Large intestine (tissue), 3 donors: Measurements from ENCODE around the gene ABHD5. TPM values are rescaled to one million over a fixed set of nuclear protein-coding genes. Genes with fewer than 3 reads are reported as not detected.

Source experiments
- DNase-seq, 2 donors: peaks; one replicate each; pipeline versions ENCODE4 v3.0.0 to v3.0.0-alpha.2; 2013
- H3K27ac ChIP-seq: one replicate; pipeline ENCODE4 v1.5.1; 2013; ENCODE audit warnings: low read length
- H3K27me3 ChIP-seq: 2 replicates; pipeline ENCODE4 v1.6.1; 2013; ENCODE audit warnings: low read length; ENCODE audit not compliant: control insufficient read depth, insufficient read depth
- H3K36me3 ChIP-seq: 2 replicates; pipeline ENCODE4 v1.6.1; 2013; ENCODE audit warnings: low read length; ENCODE audit not compliant: control insufficient read depth, insufficient read depth
- H3K4me1 ChIP-seq: one replicate; pipeline ENCODE4 v1.6.1; 2013; ENCODE audit warnings: low read length; ENCODE audit not compliant: control insufficient read depth, insufficient read depth
- H3K4me3 ChIP-seq: one replicate; pipeline ENCODE4 v1.5.1; 2013; ENCODE audit warnings: low read length
- H3K9me3 ChIP-seq: one replicate; pipeline ENCODE4 v1.6.1; 2013; ENCODE audit warnings: mild to moderate bottlenecking, low read depth, low read length, moderate library complexity; ENCODE audit not compliant: control insufficient read depth
- WGBS: methylation state at CpG from one replicate; pipeline ENCODE4 v1.1.5; 2013; ENCODE audit warnings: low lambda C conversion rate; ENCODE audit not compliant: insufficient coverage; 5-methylcytosine and 5-hydroxymethylcytosine counted together
- polyA plus RNA-seq: library from polyadenylated mRNA; unstranded; fragments of 120-200 nt; gene quantifications from one replicate; pipeline ENCODE4 v1.2.1, GENCODE V29; 2013

ABHD5 gene
- polyA plus RNA-seq, 1 donor, result 47.5 TPM

DNA sequence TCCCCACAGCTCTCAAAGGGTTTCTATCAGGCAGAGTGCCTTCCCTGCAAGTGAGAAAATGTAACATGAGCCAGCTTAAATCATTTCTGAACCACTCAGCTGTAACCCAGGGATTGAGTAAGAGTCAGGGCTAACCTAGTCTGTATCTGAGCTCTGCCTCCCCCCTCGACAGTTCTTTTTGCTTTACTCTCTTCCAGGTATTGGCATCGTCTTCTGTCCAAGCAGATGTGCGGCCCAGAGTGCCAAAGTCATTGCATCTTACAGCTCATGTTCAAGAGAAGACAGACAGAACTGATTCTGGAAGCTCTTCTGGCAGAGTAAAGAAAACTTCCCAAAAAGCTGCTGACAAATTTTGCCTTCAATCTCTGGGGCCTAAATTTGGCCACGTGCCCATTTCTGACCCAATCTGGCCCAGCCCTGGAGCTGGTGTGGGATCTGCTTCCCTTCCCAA lies 74.8 kb downstream of the ABHD5 start:
- Histone ChIP-seq H3K4me1 (peaks cover 20% of the 10 kb centered on the region), H3K9me3 (no peaks in the 10 kb centered on the region), H3K36me3 (no peaks in the 10 kb centered on the region), H3K27ac (no peak overlapping the region), H3K27me3 (no peaks in the 10 kb centered on the region), H3K4me3 (no peak overlapping the region)
- no peak for DNase-seq
- WGBS, result no CpG with 5 or more reads among the region's 4 CpGs

DNA sequence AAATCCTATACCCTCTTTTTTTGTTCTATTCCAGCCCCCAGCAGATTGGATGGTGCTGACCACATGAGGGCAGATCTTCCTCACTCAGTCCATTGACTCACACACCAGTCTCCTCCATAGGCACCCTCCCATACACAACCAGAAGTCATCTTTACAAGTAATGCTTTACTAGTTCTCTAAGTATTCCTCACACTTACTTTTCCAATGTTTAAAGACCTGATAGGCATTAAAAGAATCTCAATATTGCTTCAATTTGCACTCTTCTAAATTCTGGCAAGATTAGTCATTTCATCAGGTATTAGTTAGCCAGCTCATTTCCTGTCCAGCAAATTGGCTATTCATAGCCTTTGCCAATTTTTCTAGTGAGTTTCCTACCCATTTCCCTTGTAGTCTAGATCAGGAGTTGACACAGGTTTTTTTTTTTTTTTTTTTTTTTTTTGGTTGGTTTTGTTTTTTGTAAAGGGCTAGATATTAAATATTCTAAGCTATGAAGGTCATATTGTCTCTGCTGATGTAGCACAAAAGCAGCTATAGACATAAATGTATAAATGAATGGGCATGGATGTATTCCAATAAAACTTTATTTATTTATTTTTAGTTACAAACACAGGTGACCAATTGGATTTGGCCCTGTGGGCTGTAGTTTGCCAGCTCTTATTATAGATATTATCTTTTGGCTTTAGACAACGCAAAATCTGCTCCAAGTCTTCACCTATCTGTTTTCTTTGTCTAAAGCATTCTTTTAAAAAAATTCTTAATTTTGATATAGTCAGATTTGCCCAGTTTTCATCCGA lies 76.1 kb downstream of the ABHD5 start:
- DNase-seq, result no peak
- H3K4me1 ChIP-seq, result peaks cover 20% of the 10 kb centered on the region
- no peaks in the 10 kb centered on the region for H3K9me3 ChIP-seq
- no peaks in the 10 kb centered on the region for H3K27me3 ChIP-seq
- H3K27ac ChIP-seq, result no peak overlapping the region
- 58% methylated on average over 2 of the region's 2 CpGs for WGBS
- H3K4me3 ChIP-seq, result no peak overlapping the region
- H3K36me3 ChIP-seq, result no peaks in the 10 kb centered on the region

DNA sequence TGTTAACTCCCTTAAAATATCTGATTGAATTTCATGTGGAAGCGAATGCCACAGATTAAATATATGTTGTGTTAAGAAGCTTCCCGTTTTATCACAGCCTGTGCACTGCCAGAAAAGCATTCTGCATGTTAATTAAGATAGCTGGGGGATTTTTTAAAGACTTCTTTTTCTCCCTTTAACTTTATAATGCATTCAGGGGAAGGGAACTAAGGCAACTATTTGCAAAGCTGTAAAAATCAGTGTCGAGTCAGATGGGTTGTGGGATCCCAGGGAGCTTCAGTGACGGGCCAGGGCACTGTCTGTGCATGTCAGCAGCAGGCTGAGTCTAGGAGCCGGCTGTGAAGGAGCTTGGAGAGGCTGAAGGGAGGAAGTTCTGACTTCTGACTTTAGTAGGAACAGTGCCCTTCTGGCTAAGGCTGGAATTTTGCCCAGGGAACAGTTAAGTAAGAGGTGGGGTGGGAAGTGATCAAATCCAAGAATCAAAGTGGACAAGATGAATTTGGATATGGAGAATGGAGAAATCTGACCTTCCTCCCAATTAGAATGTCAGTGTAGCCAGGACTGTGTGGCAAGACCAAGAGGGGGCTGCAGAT lies 77.7 kb downstream of the ABHD5 start:
- no peak for DNase-seq
- Histone ChIP-seq H3K9me3 (no peaks in the 10 kb centered on the region), H3K27me3 (no peaks in the 10 kb centered on the region), H3K4me1 (peaks cover 13% of the 10 kb centered on the region), H3K36me3 (no peaks in the 10 kb centered on the region), H3K27ac (no peak overlapping the region), H3K4me3 (no peak overlapping the region)
- 71% methylated on average over 1 of the region's 5 CpGs for WGBS

DNA sequence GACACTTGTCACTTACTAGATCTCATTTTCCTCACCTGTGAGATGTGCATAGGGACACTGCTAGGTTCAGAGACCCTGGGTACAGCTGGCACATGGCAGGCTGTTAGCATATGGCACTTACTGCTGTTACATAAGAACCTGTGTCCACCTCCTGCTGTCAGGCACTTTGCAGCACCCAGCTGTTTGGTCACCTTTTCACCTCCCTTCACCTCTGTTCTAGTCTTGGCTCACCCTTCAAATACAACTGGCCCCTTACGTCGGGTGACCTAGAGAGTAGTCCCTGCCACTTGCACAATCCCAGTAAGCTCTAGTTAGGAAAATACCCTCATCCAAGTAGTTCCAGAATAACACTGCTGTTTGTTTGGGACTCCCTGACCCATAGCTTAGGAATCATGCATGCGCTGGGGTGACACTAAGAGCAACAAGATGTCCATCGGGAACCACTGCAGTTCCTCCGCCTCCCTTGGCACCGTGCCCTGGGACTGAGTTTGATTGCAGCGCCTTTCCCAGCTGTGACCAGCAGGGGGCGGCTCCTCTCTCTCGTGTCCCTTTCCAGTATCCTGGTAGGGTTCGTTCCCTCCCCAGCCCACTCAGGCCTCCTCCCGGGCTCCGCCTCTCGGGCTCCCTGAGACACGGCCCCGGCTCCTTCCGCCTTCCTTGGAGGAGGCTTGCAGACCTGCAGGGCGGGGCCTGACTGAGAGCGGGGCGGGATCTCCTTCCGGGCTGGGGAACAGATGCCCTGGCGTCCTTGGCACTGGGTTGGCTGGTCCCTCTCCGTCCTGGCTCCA lies 78.6 kb downstream of the ABHD5 start:
- H3K4me3 ChIP-seq, result peak overlapping the region; percentile 27
- DNase-seq, result peak; percentile 97 to 99
- WGBS, result no CpG with 5 or more reads among the region's 22 CpGs
- no peaks in the 10 kb centered on the region for H3K27me3 ChIP-seq
- H3K36me3 ChIP-seq, result no peaks in the 10 kb centered on the region
- peak overlapping the region; percentile 45 for H3K27ac ChIP-seq
- no peaks in the 10 kb centered on the region for H3K9me3 ChIP-seq
- H3K4me1 ChIP-seq, result peaks cover 13% of the 10 kb centered on the region

DNA sequence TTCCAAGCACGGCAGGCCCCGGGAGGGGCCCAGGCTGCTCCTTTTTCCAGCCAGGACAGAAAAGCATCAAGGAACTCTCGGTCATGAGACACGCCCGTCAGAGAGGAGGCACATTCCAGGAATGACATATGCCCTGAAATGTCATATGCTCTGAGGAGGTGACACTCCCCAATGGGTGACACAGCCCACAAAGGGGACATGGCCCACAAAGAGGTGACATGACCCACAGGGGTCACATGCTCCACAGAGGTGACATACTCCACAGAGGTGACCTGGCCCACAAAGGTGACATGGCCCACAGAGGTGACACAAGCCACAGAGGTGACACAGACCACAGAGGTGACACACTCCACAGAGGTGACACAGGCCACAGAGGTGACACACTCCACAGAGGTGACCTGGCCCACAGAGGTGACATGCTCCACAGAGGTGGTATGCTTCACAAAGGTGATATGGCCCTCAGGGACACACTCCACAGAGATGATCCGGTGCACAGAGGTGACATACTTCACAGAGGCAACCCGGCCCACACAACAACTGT lies 79.2 kb downstream of the ABHD5 start:
- no peaks in the 10 kb centered on the region for H3K36me3 ChIP-seq
- H3K27me3 ChIP-seq, result no peaks in the 10 kb centered on the region
- H3K4me1 ChIP-seq, result peaks cover 13% of the 10 kb centered on the region
- WGBS, result no CpG with 5 or more reads among the region's 7 CpGs
- no peak for DNase-seq
- H3K9me3 ChIP-seq, result no peaks in the 10 kb centered on the region
- H3K4me3 ChIP-seq, result peak overlapping the region; percentile 27
- H3K27ac ChIP-seq, result peak overlapping the region; percentile 45

DNA sequence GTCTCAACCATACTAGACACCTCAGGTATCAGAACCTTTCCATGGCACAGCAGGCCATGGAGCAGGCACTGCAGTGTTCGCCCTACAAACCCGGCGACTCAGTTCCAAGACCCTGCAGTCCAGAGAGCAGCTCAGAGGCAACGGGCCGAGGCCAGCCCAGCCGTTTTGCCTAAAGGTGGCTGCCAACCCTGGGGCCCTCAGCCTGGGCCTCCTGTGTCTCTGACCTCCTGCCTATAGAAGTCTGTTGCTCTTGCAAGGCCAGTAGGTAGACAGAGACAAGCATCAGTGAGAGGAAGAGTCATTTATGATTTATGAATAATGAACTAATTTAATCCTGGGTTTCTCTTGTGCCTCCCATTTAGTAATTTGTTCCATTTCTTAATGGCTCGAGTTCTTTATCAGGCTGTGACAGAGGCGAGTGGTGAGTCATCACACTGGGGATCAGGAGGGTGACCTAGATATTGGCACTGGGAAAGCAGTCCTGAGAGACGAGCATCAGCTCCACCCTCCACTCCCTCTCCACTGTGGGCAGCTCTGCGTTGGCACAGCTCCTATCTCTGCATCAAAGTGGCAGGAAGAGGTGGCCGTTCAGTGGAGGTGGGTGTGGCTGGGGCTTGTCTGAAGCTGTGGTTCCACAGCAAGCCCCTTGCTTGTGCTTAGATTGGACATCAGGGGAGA lies 79.8 kb downstream of the ABHD5 start:
- no peaks in the 10 kb centered on the region for H3K36me3 ChIP-seq
- peaks cover 2% of the 10 kb centered on the region for H3K27me3 ChIP-seq
- H3K4me1 ChIP-seq, result peaks cover 13% of the 10 kb centered on the region
- no peaks in the 10 kb centered on the region for H3K9me3 ChIP-seq
- WGBS, result no CpG with 5 or more reads among the region's 11 CpGs
- peak; percentile 57 to 75 for DNase-seq
- peak overlapping the region; percentile 45 for H3K27ac ChIP-seq
- no peak overlapping the region for H3K4me3 ChIP-seq

DNA sequence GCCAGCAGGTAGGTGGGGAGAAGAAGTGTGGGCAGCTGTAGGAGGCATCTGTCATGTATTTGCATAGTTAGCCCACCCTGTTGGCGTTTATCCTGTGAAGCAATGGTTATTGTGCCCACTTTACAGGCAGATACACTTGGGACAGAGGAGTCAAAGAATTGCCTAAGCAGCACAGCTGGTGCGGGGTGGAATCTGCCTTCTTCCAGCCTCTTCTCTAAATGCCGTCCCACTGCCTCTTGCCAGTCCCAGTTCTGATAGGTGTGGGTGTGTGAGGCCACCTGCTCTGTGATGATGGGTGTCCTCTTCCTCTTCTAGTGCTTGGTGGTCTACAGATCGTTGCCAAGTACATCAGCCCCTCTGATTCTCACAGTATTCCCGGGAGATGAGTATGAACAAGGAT lies 80.9 kb downstream of the ABHD5 start:
- H3K27ac ChIP-seq, result no peak overlapping the region
- no CpG with 5 or more reads among the region's 5 CpGs for WGBS
- peaks cover 2% of the 10 kb centered on the region for H3K27me3 ChIP-seq
- peaks cover 13% of the 10 kb centered on the region for H3K4me1 ChIP-seq
- no peaks in the 10 kb centered on the region for H3K36me3 ChIP-seq
- H3K4me3 ChIP-seq, result no peak overlapping the region
- H3K9me3 ChIP-seq, result no peaks in the 10 kb centered on the region
- no peak for DNase-seq

DNA sequence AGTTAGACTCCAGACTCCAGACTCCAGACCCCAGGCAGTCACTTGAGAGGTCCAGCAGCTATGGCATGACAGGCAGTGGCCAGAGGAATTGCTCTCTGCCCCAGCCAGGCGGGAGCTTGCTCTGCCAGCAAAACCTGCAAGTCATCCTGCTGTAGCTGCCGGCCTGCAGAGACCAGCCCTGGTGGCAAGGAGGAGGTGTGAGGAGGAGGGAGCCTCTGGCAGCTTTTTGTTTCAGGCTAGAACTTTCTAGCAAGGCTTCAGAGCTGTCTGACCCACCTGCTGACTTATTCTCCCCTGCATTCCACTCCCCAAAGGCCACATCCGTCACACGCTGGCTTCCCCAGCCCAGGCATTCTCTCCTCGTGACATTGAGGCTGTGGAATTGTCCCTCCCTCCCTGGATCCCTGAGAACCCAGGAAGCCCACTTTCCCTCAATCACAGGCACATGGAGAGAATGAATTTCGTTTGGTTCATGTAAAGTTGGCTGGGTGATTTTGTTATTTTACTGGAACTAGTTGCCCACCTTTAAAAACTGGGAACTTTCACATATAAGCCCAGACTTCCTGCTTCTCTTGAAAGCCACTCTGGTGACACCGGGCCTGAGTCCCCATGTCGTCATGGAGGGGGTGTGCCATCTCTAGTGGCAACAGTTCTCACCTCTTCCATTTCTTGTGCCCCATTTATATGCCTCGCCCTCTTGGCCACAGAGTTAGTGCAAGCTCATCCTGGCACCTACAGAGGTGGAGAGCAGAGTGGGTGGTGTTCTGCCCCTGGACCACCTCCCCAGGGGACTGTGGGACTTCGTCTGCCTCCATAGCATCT lies 82.7 kb downstream of the ABHD5 start:
- WGBS, result 40% methylated on average over 1 of the region's 10 CpGs

DNA sequence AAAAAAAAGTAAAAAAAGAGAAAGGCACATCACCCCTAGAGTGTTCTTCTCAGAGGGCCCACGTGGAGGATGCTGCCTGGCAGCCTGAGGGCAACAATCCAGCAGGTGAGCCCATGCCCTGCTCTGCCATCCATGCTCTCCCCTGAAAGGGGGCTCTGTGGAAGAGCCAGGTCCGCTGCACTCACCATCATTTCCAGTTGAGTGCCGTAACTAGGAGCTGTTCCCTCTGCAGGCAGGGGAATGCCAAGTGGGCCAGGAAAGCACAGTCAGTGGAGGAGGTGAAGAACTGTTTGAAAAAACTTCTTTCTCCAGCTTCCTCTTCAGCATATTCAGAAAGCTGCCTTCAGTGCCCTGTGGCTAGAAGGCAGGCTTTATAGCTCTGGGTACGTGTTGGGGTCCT lies 84.1 kb downstream of the ABHD5 start:
- Histone ChIP-seq H3K4me1 (peaks cover 5% of the 10 kb centered on the region), H3K9me3 (no peaks in the 10 kb centered on the region), H3K27ac (no peak overlapping the region), H3K36me3 (no peaks in the 10 kb centered on the region), H3K4me3 (no peak overlapping the region), H3K27me3 (peaks cover 2% of the 10 kb centered on the region)
- WGBS, result no CpG with 5 or more reads among the region's 4 CpGs
- DNase-seq, result no peak

More for the DNA sequence above, 82.7 kb downstream of the ABHD5 start:
- H3K4me3 ChIP-seq, result no peak overlapping the region
- H3K27me3 ChIP-seq, result peaks cover 2% of the 10 kb centered on the region
- H3K4me1 ChIP-seq, result peaks cover 13% of the 10 kb centered on the region
- H3K27ac ChIP-seq, result no peak overlapping the region
- DNase-seq, result no peak
- no peaks in the 10 kb centered on the region for H3K36me3 ChIP-seq
- no peaks in the 10 kb centered on the region for H3K9me3 ChIP-seq
